Measurements from ENCODE around the gene RASAL3. TPM values are rescaled to one million over a fixed set of nuclear protein-coding genes. Genes with fewer than 3 reads are reported as not detected.

RASAL3 gene
- total RNA-seq, 4 donors from 2014 or later: 2.2 to 5.7 (median 2.9) TPM

DNA sequence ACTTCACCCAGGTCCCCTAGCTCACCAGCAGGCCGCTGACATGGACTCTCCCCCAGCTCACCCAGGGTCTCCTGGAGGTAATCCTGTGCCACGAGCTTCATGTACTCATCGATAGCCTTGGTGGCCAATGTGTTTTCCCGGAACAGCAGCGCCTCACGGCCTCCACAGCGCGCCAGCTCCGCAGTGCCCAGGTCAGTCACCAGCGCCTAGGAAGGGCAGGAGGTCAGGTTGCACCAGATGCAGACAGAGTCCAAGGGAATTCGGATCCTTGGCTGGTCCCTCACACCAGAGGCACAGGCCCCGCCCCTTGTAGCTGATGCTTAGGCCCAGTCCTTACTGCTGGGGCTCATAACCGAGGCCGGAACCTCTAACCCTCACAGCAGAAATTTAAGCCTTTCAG lies 7.9 kb downstream of the RASAL3 start:
- TF ChIP-seq, protein P1, sequence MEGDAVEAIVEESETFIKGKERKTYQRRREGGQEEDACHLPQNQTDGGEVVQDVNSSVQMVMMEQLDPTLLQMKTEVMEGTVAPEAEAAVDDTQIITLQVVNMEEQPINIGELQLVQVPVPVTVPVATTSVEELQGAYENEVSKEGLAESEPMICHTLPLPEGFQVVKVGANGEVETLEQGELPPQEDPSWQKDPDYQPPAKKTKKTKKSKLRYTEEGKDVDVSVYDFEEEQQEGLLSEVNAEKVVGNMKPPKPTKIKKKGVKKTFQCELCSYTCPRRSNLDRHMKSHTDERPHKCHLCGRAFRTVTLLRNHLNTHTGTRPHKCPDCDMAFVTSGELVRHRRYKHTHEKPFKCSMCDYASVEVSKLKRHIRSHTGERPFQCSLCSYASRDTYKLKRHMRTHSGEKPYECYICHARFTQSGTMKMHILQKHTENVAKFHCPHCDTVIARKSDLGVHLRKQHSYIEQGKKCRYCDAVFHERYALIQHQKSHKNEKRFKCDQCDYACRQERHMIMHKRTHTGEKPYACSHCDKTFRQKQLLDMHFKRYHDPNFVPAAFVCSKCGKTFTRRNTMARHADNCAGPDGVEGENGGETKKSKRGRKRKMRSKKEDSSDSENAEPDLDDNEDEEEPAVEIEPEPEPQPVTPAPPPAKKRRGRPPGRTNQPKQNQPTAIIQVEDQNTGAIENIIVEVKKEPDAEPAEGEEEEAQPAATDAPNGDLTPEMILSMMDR (IDR thresholded peaks at IDR 0.05): no peak
- no peak for TF ChIP-seq POLR2A (IDR thresholded peaks at IDR 0.05)
- no peak for DNase-seq
- no peaks in the 10 kb centered on the region for H3K36me3 ChIP-seq
- H3K27me3 ChIP-seq: peaks cover 0 to 63% (median 3%) of the 10 kb centered on the region in 4 donors
- intact Hi-C loops (cut with DNase I): loop anchor here (10.0 kb wide), 1 partner anchor 98 kb away; no protein-coding TSS in a partner anchor
- H3K4me1 ChIP-seq: peaks cover 20 to 42% (median 24%) of the 10 kb centered on the region in 3 donors
- H3K9me3 ChIP-seq: no peaks in the 10 kb centered on the region
- no peak overlapping the region for H3K27ac ChIP-seq
- peak overlapping the region in 1 of 4 donors; percentile 56 for H3K4me3 ChIP-seq
- 30% methylated on average over 4 of the region's 14 CpGs; no CpG with 5 or more reads in 1 of the 2 donors for WGBS, 2 donors

DNA sequence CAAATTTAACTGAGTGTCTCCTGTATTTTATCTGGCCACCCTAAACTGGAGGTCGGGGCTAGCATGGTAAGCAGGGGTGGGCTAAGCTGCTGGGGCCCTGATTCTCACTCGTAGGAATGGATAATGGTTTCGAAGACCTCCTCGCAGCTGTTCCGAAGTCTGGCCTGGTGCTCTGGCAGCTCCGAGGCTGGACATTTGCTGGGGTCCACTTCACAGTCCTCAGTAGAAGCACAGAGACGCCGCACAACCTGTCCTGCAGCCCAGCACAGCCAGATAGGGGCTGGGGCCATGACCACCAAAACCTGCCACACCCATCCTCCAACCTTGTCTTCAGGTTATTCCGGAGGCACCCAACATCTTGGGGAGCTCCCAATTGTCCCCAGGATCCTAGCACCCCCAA lies 8.3 kb downstream of the RASAL3 start:
- Histone ChIP-seq H3K36me3 (no peaks in the 10 kb centered on the region), H3K4me3 (no peak overlapping the region), H3K9me3 (no peaks in the 10 kb centered on the region), H3K4me1 (peaks cover 20 to 42% (median 24%) of the 10 kb centered on the region in 3 donors), H3K27ac (no peak overlapping the region), H3K27me3 (peaks cover 0 to 63% (median 3%) of the 10 kb centered on the region in 4 donors)
- intact Hi-C loops (cut with DNase I): loop anchor here (10.0 kb wide), 1 partner anchor 99 kb away; no protein-coding TSS in a partner anchor
- WGBS, 2 donors: 78 to 100% methylated on average over 2 to 5 of the region's 9 CpGs
- TF ChIP-seq, protein P1 (IDR thresholded peaks at IDR 0.05): no peak
- TF ChIP-seq POLR2A (IDR thresholded peaks at IDR 0.05): no peak
- DNase-seq: no peak

DNA sequence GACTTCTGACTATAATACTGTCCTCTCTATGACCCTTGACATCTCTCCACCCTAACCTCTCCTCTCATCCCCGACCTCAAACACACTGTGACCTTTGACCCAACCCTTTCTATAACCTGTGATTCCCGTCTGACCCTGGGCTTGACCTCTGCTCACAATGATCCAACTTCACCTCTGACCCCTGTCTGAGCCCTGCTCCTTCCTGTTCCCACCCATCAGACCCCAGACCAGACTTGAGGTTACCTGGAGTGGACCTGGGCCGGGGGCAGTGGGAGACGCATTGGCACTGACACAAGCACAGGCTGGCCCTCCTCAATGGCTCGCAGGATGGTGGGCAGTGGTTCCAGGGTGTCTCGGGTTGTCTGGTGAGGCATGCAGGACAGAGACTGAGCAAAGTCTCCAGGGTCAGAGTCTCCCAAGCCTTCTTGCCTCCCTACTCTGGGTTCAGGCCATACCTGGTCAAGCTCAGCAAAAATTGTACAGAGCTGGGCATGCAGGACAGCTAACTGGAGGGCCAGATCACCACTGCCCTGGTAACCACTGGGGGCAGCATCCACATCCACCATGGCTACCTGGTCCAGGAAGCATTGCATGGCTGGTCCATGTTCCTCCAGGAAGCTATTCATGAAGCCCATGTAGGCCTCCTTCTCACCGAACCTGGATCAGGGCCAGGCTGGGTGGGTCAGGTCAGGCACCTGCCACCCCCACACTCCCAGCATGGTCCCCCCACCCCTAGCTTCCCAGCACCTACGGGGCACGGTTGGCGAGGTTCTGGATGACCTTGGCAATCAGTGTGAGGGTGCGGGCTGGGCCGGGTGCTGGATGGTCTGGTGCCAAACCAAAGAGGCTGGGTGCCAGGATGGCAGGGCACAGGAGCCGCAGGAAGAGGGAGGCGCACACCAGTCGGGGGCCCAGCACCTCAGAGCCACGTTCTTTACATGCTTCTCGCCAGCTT lies 10.2 kb downstream of the RASAL3 start:
- Histone ChIP-seq H3K27ac (no peak overlapping the region), H3K36me3 (no peaks in the 10 kb centered on the region), H3K27me3 (peaks cover 0 to 63% (median 3%) of the 10 kb centered on the region in 4 donors), H3K4me1 (peaks cover 21 to 45% (median 29%) of the 10 kb centered on the region in 3 donors), H3K4me3 (no peak overlapping the region), H3K9me3 (no peaks in the 10 kb centered on the region)
- WGBS, 2 donors: 50 to 88% methylated on average over 6 to 9 of the region's 17 CpGs
- TF ChIP-seq, protein P1 (IDR thresholded peaks at IDR 0.05): no peak
- no peak for TF ChIP-seq POLR2A (IDR thresholded peaks at IDR 0.05)
- no peak for DNase-seq
- intact Hi-C loops (cut with DNase I): loop anchor here (10.0 kb wide), 1 partner anchor 101 kb away; no protein-coding TSS in a partner anchor

DNA sequence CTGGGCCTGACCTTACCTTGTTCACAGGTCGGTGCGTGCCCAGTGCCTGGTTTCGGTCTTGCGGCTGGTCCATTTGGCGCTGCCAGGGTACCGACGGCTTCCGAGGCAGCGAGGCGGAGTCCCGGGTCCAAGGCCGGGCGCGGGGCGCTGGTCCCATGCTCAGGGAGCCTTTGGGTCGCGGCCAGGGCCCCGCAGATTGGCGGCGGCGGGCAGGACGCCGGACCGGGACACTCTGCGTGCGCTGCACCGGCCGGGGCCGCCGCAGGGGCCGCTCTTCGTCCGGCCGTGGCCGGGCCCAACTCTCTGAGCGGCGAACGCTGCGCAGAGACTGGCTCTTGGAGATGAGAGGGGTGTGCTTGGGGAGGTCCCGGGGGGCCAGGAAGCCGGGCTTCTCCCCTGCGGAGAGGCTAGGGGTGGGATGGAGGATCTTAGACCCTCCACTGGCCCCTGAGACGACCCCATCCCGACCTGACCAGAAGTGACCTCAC lies 11.2 kb downstream of the RASAL3 start:
- Histone ChIP-seq H3K4me1 (peaks cover 24 to 52% (median 34%) of the 10 kb centered on the region in 3 donors), H3K36me3 (no peaks in the 10 kb centered on the region), H3K9me3 (no peaks in the 10 kb centered on the region), H3K27ac (peak overlapping the region; percentile 2 to 77 (median 56)), H3K4me3 (peak overlapping the region; percentile 8 to 69 (median 47)), H3K27me3 (peaks cover 0 to 52% (median 3%) of the 10 kb centered on the region in 4 donors)
- WGBS, 2 donors: 35 to 45% methylated on average over 3 of the region's 44 CpGs
- intact Hi-C loops (cut with DNase I): loop anchor here (10.0 kb wide), 1 partner anchor 102 kb away; no protein-coding TSS in a partner anchor
- no peak for DNase-seq
- no peak for TF ChIP-seq POLR2A (IDR thresholded peaks at IDR 0.05)
- TF ChIP-seq, protein P1 (IDR thresholded peaks at IDR 0.05): peak in 3 of 6 experiments; percentile 18 to 38 (median 19)

Data from esophagus squamous epithelium (tissue), 5 donors.